Activated T-cell treated with anti-CD3 and anti-CD28 coated beads for 24 hours (primary cell): Measurements from ENCODE around the gene NTM.
"Not testable (repeated sequence)": the region's sequence is repeated elsewhere in the genome, so short reads cannot be mapped to it uniquely, and the experiment has no call there.

Experiments used
- DNase-seq: peaks from one replicate; pipeline ENCODE4 v3.0.0-alpha.2; 2020; ENCODE audit warnings: low read depth

NTM gene

GRCh38 chr11:131896978-131897615 is 526.7 kb downstream of the NTM start:
- DNase-seq, result no peak

DNA sequence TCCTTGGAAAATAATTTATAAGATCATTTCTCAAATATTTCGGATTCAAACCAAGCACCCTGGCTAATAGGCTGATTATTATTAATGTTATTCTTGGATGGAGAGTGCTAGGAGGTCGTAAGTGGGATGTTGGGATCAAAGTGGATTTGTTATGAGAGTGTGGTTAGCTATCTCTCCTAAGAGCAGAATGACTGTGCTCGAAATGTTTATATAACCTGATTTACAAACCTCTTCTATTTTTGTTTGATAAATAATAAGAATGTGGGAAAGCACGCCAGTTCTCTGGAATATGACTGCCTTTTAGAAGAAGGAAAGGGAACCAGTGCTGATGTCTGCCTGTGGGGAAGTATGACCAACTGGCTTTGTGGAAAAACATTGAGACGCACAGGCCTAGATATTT is 527.5 kb downstream of the NTM start:
- no peak for DNase-seq

- DNase-seq, result no peak
Measured at GRCh38 chr11:131898949-131899348, 528.5 kb downstream of the NTM start.

DNA sequence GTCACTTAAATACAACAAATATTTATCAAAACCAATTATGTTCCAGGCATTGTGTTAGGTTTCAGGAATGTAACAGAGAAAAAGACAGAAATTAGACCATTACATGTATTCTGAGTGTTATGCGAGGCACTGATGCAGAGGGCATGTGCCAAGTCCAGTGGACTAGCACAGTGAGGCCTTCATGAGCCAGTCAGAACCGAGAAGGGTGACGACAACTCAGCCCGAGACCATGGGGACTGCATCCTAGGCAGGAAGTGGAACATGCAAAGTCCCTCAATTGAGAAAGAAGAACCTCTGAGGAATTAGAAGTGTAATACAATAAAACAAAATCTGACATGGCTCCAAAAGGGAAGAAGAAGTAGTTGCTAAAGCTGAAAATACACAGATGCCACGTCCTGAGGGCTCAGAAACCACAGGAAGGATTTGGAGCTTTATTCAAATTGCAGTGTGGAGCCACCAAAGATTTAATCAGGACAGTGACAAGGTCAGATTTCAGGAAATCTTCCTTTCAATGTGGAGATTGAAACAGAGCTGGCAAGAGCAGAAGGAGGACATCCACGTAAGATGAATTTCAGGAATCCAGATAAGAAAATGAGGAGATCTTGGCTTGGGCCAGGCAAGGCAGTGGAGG is 529.6 kb downstream of the NTM start:
- no peak for DNase-seq

DNA sequence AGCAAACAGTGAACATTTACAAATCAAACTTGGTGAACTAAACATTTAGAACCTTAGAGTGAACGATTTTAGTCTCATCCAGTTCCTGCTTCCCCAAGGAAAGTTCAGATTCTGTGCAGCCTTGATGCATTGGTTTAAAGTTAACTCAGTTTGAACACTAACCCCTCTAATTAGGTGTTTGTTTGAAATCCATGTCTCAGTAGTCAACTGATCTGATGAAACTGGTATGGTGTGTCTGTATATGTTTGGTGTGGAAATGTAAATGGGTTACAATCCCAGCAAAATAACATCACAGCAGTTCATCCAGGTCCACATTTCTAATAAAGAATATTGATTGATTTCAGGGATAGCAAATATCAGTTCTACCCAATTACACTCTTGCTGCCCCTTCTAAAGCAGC is 532.0 kb downstream of the NTM start:
- DNase-seq, result no peak

- no peak for DNase-seq
Measured at GRCh38 chr11:131903074-131903473, 532.7 kb downstream of the NTM start.

DNA sequence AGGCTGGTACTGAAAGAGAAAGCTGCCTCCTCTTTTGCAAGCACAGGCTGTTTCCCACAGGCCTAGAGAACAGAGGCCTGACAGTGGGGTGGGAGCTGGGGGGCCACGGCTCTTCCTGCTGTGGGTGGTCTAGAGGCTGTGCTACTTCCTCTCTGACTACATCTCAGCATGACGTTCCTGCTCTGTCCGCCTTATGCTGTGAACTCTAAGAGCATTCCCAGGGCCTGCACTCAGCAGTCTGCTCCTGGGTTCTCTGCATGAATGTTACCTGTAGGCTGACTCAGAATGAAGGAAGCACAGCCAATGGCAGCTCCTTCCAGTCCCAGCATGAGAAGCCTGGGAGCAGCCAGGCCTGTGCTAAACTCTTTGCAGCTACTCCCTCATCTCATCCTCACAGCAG is 534.3 kb downstream of the NTM start:
- no peak for DNase-seq

GRCh38 chr11:131906963-131907362 is 536.5 kb downstream of the NTM start:
- no peak for DNase-seq

- DNase-seq, result no peak
Measured at GRCh38 chr11:131907371-131907770, 537.0 kb downstream of the NTM start.

DNA sequence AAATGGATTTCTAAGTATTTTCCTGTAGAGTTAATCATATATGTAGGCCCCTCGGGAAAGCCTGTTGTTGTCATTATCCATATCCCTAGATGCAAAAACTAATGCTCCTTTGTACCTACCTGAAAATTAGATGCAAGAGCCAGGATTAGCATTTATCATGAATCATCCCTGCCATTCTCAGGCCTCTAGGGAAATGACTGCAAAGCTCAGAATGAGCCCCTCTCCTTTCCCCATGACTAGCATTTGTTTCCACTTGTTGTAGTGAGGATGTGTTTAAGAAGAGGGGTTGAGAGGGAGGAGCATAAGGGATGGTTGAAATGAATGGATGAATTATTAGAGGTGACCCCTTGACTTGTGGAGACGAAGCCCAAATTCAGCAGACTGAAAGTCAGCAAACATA is 537.9 kb downstream of the NTM start:
- DNase-seq, result no peak

GRCh38 chr11:131909426-131910177 is 539.2 kb downstream of the NTM start:
- no peak for DNase-seq

DNA sequence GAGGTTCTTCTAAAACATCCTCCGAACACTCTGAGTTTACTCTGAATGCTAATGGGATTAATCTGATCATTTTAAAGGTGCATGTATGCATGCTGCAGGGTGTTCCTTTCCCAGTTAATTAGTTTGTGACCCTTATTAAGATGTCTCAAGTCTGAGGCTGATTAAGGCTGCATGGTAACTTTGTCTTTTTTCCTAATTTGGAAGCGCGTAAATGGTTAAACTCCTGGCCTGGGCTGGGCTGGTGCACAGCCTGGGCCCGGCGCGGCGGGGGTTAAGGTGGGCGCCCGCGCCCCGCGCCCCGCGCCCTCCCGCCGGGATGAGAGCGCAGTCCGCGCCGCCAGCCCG is 539.7 kb downstream of the NTM start:
- DNase-seq, result no peak

DNA sequence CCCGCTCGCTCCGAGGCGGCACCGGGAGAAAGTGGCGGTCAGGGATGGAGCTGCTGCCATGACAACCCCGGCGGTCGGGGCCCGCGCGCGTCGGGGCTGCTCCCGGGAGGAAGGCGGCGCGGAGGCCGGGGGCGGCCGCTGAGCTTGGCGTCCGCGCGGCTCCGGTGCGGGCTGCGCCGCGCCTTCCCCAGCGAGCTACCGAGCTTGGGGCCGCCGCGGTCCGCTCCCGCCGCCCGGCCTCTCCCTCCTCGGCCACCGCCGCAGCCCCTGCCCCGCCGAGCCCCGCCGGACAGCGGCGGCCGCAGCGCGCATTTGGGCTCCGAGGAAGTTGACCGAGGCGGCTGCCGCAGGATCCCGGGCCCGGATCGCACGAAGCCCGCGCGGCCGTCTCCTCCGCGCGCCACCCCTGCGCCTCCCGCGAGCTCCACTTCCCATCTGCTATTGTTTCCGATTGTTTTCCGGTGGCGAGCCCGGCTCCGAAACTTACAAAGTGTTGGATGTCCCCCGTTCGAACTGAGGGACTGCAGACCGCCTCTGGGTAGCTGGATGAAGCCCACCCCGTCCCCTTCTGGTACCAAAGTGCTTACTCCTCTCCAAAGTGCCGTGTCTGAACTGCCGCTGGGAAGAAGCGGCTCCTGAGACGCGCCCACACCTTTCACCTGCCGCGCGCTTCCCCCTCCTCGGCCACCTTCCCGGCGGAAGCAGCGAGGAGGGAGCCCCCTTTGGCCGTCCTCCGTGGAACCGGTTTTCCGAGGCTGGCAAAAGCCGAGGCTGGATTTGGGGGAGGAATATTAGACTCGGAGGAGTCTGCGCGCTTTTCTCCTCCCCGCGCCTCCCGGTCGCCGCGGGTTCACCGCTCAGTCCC is 540.3 kb downstream of the NTM start:
- DNase-seq, result no peak

GRCh38 chr11:131911388-131912032 is 541.1 kb downstream of the NTM start:
- DNase-seq, result not testable (repeated sequence)

GRCh38 chr11:131912134-131912533 is 541.7 kb downstream of the NTM start:
- DNase-seq, result no peak

DNA sequence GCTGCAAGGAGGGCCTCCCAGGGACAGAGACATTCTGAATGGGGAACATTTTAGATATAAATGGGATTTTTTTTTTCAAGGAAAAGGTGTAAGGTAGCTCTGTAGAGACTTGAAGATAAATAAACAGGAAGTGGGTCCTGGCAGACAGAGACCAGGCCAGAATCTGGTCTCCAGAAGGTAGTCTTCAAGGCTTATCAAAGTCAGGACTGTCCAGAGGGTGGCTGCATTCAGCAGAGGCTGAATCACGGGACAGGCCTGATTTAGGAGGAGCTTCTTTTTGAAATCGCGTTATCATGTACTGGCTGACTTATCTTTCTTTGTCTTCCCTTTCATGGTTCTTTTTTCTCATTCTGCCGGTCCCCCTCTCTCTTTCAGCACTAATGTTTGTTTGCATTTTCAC is 542.9 kb downstream of the NTM start:
- DNase-seq, result no peak

DNA sequence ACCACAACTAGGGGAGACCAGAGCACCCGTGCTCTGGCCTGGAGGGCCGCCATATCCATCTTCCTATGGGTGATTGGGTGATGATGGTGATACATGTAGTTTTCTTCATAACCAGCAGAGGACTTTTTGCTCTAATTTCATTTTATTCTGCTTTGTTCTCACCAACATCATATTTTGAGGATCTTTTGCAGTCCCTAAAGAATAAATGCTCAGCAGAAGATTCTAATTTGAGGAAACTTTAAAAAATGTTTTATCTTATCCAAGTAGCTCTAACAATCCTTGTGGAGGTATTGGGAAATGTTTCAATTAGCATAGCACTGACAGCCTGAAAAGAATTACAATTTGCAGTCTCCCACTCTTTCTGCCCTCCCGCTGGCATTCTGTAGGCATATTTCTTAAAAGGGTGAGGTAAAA is 544.0 kb downstream of the NTM start:
- no peak for DNase-seq

DNA sequence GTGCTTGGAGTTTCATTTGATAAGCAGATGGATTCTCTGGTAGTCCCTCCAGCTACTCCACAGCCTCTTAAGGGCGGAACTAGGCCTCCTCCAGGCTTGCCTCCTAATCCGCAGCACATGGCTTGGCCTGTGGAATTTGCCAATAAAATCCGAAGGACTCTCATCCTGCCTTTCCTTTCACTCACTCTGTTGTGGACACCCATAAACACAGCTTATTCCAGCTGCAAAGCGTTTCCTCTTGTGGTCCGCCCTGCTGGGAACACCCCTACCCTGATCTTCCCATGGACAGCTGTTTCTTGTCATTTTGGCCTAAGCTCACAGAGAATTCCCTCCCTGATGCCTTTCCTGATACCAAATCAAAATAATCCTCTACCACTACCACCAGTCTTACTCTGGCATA is 546.2 kb downstream of the NTM start:
- no peak for DNase-seq

DNA sequence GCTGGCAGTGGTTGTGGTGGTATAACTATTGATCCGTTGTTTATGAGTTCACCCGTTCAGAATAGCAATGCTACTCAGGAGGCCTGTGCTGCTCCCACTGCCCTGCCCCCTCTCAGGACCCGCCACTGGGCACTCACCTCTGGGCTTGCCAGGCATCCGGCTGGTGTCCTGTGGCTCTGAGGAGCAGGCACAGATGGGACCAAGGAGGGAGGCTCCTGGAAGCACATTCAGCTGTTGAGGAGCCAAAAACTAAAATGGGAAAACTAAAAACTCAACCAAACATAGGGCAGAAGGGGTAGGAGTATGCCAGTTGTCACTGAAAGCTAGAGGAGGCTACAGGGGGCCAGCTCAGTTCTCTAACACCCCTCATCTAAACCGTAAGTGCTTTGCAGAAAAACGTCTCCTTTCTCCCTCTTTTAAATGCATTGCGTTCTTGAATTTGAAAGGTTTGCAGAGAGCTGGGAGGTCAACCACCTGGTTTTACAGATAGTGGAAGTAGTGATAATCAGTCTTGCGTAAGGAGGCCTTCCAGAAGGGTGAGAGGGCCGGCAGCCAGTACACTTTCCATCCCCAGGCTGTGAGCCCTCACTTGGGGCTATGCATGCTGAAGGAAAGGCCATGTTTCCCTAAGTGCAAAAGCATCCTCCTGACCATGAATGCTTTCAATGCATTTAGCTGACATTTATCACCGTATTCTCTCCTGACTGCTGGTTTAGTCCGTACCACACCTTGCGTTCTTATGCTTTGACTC is 547.4 kb downstream of the NTM start:
- no peak for DNase-seq

GRCh38 chr11:131918663-131919062 is 548.2 kb downstream of the NTM start:
- no peak for DNase-seq

- DNase-seq, result no peak
Measured at GRCh38 chr11:131922220-131922619, 551.8 kb downstream of the NTM start.
